ENCODE results near the gene SMO.

The SMO gene

GRCh38 chr7:129199406-129199805 lies 11.0 kb downstream of the SMO start:
- in situ Hi-C loops (cut with HindIII; ENCODE audit: low sequenced_read_pairs) = loop anchor here (5.0 kb wide), 1 partner anchor 73 kb away; no protein-coding TSS in a partner anchor
- TF ChIP-seq CTCF (IDR thresholded peaks at IDR 0.05; ENCODE audit: low read depth, low read length, missing control alignments) = no peak
- DNase-seq (ENCODE audit: low read depth) = no peak
- no peak overlapping the region for H3K4me3 ChIP-seq (ENCODE audit: low read depth, low read length)

GRCh38 chr7:129202058-129202777 lies 13.8 kb downstream of the SMO start:
- no peak overlapping the region for H3K4me3 ChIP-seq (ENCODE audit: low read depth, low read length)
- TF ChIP-seq CTCF (IDR thresholded peaks at IDR 0.05; ENCODE audit: low read depth, low read length, missing control alignments) = no peak
- in situ Hi-C loops (cut with HindIII; ENCODE audit: low sequenced_read_pairs) = no loop called here
- no peak for DNase-seq (ENCODE audit: low read depth)

GRCh38 chr7:129203050-129203741 lies 14.8 kb downstream of the SMO start:
- TF ChIP-seq CTCF (IDR thresholded peaks at IDR 0.05; ENCODE audit: low read depth, low read length, missing control alignments) = no peak
- DNase-seq (ENCODE audit: low read depth) = no peak
- H3K4me3 ChIP-seq (ENCODE audit: low read depth, low read length) = no peak overlapping the region
- in situ Hi-C loops (cut with HindIII; ENCODE audit: low sequenced_read_pairs) = no loop called here

- no peak for TF ChIP-seq CTCF (IDR thresholded peaks at IDR 0.05; ENCODE audit: low read depth, low read length, missing control alignments)
- H3K4me3 ChIP-seq (ENCODE audit: low read depth, low read length) = no peak overlapping the region
- in situ Hi-C loops (cut with HindIII; ENCODE audit: low sequenced_read_pairs) = no loop called here
- DNase-seq (ENCODE audit: low read depth) = no peak
Measured at GRCh38 chr7:129205126-129205818, 16.8 kb downstream of the SMO start.

- no peak overlapping the region for H3K4me3 ChIP-seq (ENCODE audit: low read depth, low read length)
- DNase-seq (ENCODE audit: low read depth) = no peak
- in situ Hi-C loops (cut with HindIII; ENCODE audit: low sequenced_read_pairs) = no loop called here
- no peak for TF ChIP-seq CTCF (IDR thresholded peaks at IDR 0.05; ENCODE audit: low read depth, low read length, missing control alignments)
Measured at GRCh38 chr7:129205987-129206785, 17.8 kb downstream of the SMO start.

- in situ Hi-C loops (cut with HindIII; ENCODE audit: low sequenced_read_pairs) = no loop called here
Measured at GRCh38 chr7:129208667-129209066, 20.2 kb downstream of the SMO start.

More at GRCh38 chr7:129208667-129209066, 20.2 kb downstream of the SMO start:
- TF ChIP-seq CTCF (IDR thresholded peaks at IDR 0.05; ENCODE audit: low read depth, low read length, missing control alignments) = no peak
- no peak overlapping the region for H3K4me3 ChIP-seq (ENCODE audit: low read depth, low read length)
- no peak for DNase-seq (ENCODE audit: low read depth)
